Hematopoietic multipotent progenitor cell treated with erythropoietin and hydrocortisone succinate and interleukin-3 and kit ligand, for 15 days (in vitro differentiated cells): ENCODE measurements around the gene FRMD4A.
"Not testable (repeated sequence)": the region's sequence is repeated elsewhere in the genome, so short reads cannot be mapped to it uniquely, and the experiment has no call there.

Source experiments
- DNase-seq: peaks from one replicate; pipeline ENCODE4 v3.0.0-alpha.2; 2015; ENCODE audit warnings: low spot score

The FRMD4A gene

DNA sequence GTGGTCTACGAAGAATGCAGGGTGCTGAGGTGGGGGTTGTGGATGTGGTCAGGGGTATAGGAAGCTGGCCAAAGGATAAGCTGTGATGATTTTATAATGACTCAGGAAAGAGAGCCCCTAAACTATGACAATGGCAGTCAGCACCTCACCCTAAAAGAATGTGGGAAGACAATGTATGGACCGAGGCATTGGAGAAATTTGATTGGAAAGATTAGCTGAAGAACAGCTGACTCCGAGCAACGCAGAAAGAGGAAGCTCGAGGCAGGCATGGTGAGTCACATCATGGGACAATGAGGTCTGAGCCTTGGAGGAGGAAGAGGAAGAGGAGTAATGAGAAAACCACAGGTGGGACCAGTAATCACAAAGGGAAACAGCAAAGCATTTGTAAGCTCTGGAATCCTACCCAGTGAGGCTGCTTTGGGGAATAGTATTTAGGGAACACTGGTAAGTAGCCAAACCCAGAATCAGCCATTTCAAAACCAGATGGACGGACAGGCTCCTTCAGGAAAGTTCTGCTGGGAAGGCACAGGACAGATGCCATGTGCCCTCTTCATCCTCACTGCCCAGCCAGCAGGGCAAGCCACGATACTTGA lies 448.5 kb downstream of the FRMD4A start:
- no peak for DNase-seq

DNA sequence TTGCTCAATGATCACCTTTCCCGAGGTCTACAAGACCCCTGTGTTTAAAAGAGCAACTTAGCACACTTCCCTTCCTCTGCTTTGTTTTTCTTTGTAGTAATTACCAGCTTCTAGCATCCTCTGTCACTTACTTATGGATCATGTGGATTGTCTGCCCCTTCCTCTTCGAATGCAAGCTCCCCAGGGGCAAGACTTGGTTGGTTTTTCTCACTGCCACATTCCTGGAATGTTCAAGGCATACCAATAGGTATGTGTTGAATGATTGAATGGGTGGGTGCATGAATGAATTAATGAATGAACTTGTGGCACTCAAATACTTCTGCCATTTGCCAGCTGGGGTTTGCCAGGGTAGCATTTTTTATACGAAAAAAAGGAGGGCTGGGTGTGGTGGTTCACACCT lies 450.0 kb downstream of the FRMD4A start:
- no peak for DNase-seq

DNA sequence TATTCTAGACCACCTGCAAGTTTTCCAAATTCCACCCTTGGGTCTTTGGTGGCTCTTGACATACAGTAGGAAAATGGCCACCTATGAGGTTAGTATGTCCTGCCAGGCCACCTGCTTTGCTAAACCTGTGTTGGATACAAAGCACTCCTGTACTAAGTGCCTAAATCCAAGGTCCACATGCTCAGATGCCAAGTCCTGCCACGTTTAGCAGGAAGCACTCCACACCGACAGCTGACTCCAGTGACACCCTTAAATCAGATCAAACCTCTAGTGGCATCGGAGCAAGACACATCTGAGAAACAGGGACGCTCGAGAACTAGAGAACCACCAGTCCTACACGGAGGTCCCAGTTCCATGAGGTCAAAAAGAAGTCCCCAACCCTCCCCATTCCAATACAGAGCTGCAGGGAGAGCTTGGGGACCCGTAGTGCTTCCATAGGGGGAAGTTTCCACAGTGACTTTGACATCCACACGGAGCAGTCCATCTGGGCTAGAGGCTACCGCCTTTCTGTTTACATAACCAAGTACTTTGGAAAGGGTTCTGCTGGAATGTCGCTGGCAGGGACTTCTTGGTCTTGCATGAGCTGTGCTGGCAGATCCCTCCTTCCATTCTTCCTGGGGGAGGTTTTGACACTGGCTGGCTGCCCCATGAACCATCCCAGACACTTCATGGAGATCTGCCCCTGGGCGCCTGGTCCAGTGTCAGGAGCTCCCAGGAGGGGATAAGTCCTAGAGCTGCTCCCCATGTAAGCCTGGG lies 453.4 kb downstream of the FRMD4A start:
- DNase-seq, result no peak

DNA sequence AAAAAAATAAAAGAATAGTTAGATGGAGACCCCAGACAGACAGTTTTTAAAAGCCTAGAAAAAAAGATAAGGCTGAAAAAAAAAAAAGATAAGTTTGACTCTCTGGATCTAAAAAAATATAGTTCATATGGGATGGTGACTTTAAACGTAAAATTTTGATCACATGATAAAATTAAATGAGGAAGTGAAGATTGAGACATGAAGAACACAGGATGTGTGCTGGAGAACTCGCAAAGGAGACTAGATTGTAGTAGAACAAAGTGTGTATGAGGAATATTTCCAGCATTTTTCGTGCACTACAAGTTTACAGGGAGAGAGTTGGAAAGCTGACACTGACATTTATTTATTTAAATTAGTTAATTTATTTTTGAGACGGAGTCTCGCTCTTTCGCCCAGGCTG lies 457.5 kb downstream of the FRMD4A start:
- no peak for DNase-seq

DNA sequence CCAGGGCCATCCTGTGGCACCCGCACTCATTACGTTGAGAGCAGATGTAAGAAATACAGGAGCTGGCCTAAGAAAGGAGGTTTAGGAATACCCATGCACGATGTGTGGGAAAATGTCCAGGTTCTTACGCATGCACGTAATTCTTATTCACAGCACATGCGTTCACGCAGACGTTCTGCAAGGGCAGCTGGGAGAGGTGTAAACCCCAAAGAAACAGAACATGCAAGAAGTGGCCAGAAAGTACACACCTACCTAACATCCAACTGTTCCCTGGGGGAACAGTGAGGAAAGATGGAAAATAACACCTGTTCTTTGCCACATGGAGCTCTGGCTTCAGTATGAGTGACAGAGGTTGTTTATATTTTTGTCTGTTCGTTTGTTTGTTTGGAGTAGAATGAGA lies 458.3 kb downstream of the FRMD4A start:
- no peak for DNase-seq

DNA sequence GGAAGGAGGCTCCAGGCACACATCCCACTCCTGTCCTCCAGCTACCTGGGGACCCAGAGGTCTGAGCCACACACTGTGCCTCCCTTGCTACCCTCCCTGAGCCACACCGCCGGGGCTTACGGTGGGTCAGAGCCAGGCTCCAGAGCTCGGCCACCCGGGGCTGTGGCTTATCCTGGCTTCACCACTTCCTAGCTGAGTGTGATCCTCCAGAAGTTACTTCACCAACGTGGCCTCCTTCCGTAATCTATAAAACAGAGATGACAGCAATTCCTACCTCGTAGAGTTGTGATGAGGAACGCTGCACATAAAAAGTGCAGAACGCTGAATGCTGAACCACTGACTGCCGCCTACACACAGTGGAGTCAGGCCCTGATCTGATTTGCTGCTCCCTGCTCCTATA lies 458.9 kb downstream of the FRMD4A start:
- no peak for DNase-seq

DNA sequence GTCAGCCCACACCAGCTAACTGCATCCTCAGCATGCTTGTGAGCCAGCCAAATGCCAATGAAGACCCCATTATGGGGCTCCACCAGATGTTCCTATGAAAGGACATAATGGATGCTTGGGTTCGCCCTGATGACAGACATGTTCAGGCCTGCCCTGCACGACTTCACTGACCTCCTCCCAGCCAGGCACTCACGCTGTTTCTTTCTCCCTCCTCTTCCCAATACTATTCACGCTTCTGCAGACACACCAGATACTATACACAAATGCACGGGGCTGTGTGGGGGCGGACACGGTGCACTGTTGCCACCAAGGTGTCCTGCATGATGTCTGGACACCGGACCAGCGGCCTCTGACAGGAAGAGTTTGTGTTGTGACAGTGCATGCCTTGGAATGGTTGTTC lies 459.7 kb downstream of the FRMD4A start:
- no peak for DNase-seq

DNA sequence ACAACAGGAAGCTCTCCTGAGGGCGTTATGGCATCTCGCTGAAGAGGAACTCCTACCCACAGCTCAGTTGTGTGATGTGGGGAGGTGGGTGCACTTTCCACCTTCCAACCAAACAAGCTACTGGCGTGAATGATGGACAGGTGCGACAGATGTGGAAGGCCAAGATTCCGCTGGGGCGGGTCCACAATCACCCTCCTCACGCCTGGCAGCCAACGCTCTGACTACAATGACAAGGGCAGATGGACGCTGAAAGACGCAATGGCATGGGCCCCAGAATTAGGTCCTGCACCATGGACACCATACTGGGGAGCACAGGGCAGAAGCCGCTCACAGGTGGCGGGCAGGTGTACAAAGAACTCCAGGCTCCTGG lies 461.4 kb downstream of the FRMD4A start:
- no peak for DNase-seq

DNA sequence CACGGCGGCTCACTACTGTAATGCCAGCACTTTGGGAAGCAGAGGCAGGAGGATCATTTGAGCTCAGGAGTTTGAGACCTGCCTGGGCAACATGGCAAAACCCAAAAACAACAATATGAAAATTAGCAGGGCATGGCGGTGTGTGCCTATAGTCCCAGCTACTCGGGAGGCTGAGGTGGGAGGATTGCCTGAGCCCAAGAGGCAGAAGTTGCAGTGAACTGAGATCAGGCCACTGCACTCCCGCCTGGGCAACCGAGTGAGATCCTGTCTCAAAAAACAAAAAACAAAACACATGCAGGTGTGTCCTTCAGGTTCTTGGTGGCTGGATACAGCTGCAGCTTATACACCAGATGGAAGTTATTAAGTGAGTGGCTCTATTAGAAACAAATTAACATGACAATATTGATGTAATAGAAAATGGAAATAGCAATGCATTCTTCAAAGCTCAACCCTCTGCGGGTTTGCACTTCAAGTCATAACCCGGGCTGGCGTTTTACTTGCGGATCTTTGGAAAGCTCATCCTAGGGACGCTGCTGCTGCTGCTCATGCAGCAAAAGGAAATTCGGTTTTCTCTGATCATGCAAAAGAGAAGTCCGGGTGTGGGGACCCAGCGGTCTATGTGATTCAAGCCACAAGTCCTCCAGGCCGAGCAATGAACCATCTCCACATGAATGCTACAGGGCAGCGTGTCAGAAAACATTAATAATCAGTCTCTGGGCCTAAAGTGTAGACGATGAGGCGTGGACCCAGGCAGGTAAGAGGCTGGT lies 462.0 kb downstream of the FRMD4A start:
- no peak for DNase-seq

DNA sequence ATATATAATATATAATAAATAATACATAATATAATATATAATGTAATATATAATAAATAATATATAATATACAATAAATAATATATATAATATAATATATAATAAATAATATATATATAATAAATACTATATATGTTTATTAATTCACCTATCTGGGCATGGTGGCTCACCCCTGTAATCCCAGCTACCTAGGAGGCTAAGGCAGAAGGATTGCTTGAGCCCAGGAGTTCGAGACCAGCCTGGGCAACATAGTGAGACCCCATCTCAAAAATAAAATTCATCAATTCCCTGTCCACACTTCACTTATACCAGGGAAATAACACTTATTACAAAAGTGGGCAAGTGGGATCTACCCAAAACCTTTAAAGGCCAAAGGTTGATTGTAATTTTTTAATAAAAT lies 462.9 kb downstream of the FRMD4A start:
- no peak for DNase-seq

DNA sequence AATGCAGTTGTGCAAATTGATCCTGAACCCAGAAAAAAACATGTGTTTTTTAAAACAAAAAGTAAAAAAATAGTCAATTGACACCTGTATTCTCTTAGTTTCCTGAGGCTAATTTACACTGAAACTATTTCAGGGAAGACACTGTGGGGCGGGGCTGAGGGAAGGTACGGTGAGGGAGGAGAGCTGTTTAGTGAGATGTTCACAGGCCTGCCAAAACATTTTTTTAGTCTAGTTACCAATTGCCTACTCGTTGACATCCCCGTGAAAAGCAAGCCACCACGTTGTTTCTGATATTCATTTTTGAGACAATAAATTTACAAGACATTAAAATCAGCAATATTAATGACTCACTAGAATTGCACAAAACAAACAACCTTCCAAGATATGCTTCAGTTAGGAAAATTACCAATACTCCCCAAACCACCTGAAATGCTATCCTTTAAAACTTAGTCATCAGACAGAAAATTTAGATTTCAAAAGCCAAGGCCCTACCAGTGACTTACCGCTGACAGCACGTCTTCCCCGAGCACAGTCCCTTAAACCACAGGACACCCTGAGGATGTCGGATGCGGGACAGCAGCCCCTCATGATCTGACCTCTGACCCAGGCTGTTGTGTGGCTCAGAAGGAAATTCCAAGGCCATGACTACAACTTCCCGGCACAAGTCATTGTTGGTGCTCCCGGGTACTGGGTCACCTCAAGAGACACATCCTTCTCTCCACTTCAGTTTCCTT lies 464.8 kb downstream of the FRMD4A start:
- no peak for DNase-seq

DNA sequence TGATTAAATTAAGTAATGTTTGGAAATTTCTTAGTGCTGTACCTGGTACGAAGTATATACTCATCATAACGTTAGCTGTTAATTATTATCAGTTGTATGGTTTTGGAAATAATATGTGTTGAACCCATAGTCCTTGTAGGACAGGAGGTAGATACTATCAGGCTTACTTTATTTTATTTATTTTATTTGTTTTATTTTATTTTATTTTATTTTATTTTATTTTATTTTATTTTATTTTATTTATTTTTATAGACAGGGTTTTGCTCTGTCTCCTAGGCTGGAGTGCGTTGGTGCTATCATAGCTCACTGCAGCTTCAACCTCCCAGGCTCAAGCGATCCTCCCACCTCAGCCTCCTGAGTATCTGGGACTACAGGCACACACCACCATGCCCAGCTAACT lies 465.5 kb downstream of the FRMD4A start:
- DNase-seq, result not testable (repeated sequence)

DNA sequence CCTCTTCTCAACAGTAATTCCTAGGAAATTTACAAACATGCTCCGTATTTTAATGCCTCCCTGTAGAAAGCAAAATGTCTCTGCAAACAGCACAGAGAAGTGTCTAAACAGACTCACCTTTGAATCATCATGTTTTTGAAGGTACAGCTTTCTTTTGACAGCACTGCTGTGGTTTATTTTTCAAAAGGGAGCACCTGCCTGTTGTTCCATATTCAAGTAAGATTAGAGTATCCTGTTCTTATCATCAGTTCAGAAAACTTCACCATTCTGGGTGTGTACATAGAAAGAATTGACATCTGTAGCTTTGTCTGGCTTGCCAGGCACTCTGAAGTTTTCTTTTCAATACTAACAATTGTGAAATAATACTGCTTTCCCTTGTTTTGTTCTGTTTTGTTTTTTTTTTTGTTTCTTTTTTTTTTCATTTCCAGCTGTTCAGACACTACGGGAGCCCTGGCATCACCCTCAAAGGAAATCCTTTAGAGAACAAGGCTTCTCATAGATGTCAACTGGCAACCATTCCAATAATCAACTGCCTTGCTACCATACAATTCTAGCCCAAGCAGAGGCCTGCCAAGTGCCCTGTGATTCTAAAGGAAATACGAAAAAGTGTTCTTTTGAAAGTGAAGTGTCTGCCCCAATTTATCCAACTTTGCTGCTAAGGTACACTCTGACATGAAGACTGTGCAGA lies 468.0 kb downstream of the FRMD4A start:
- no peak for DNase-seq

DNA sequence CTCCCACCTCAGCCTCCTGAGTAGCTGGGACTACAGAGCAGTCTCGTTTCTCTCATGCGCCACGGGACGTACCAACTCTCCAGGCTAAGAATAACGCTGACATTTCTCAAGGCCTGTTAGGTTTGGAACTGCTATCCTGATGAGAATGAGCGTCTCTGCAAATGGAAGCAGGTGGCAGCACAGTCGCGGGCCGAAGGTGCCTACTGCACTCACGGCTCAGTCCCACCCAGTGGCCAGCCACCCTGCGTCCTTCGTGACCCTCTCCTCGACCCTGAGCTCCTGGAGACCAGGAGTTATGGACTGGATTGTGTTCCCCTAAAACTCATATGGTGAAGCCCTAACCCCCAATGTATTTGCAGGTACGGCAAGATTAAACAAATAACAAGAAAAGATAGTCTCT lies 469.8 kb downstream of the FRMD4A start:
- DNase-seq, result no peak

DNA sequence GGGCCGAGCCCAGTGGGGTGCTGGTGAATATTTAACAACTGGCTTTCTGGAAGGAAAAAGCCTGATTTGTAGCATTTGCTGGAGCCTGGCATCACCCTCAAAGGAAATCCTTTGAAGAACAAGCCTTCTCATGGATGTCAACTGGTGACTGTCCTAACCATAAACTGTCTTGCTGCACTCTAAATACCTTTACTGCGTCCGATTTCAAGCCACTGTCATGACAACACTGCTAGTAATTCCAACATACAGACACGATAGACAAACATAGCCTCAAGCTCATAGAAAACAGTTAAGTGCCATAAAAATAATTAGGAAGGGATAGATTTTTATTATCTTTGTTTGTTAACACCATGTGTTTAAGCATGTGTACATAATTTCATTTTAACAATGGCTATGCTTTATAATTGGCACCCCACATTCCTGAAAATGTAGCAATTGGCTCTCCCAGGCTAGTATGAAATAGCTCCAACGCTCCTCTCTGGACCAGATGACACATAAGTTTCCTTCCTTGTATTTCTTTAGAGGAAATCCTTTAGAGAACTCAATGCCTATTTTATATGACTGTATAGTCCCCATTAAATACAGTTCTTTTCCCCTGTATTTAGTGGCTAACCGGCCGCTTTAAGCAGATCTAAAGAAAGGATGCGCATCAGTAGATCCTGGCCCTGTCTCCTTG lies 470.6 kb downstream of the FRMD4A start:
- no peak for DNase-seq

DNA sequence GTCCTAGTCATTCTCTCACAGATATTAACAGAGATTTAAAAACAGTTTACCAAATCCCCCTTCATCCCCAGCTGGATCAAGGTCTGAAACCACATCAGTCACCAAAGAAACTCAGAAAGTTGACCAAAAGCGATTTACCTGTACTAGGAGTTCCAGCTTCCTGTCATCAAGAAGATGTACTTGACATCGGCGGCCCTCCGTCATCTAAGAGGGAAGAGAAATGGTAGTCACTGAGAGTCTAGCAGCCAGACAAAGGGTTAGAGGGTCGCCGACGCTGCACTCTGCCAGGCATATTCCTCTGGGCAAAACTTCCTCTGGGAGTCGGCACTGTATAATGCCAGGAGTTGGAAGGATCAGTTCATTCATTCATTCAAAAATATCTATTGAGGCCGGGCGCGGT lies 472.0 kb downstream of the FRMD4A start:
- no peak for DNase-seq

DNA sequence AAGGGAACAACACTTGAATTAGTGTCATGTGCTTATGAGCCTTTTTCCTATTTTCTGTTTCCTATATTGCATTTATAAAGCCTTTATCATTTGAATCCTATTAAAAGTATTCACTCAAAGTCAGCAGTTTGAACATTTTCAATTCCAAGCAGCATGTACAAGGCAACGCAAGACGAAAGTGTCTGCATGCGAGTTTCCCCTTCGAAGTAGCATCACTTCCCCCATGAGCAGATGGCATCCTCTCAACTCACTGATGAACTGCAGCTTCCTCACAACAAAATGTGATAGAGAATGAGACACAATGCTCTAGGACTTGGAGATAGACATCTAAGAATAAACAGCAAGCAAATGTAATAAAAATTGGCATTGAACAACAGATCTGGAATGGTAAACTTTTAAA lies 473.3 kb downstream of the FRMD4A start:
- no peak for DNase-seq

DNA sequence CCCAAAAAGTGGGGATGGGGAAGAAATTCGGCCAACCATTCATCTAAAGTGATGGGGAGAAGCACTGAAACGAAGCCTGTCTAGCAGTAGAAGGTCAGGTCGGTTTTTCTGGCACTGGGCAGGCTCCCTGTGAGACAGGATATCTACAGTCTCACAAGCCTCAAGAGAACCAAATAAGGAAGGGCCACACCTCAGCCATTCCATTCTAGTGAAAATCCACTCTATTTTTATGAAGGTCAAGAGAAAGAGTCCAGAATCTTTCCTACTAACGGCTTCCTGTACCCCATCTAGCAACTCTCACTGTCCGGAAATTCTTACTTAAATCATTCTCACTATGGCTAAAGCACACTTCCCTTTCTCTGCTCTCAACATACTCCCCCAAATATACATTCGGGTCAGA lies 476.9 kb downstream of the FRMD4A start:
- DNase-seq, result no peak

DNA sequence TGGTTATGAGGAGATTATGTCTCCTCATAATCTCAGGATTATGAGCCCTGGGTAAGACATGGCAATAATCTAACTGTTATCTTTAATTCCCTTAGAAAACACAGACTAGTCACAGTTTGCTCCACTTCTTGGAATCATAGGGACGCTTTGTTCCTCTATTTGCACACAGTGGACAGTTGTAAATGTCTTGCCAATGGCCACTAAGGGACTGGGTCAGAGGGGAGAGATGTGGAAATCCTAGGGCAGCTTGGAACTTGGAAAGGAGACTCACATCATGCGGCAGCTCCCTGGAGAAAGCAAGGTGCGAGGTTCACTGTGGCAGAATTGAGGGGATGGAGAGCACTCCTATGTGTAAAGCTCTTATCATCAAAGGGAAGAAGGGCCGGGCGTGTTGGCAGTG lies 477.9 kb downstream of the FRMD4A start:
- no peak for DNase-seq

DNA sequence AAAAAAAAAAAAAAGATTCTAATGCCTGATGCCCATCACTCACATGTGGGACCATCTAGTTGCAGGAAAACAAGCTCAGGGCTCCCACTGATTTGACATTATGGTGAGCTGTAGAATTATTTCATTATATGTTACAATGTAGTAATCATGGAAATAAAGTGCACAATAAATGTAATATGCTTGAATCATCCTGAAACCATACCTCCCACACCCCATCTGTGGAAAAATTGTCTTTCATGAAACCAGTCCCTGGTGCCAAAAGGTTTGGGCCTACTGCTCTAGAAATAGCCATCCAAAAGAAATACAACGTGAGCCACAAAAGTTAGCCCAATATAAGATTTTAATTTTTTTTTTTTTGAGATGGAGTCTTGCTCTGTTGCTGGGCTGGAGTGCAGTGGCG lies 478.8 kb downstream of the FRMD4A start:
- no peak for DNase-seq
